Activated B cell treated with CpG ODN at 0.5 μM for 24 hours (primary cell): ENCODE measurements around the gene PHLPP1. TPM values are rescaled to one million over a fixed set of nuclear protein-coding genes. Genes with fewer than 3 reads are reported as not detected.

Source experiments
- ATAC-seq: fragments of 200-7000 bp; cut with Tn5 transposase; one replicate; pipeline ENCODE4 v1.10.0; 2021; ENCODE audit warnings: low read depth, mild to moderate bottlenecking, moderate library complexity
- CTCF ChIA-PET: fragments of 350-600 bp; sonication (Branson Sonifier 250); formaldehyde crosslinking; loops from one replicate; lab custom pipeline; 2021; ENCODE audit warnings: antibody characterized with exemption; lab: Charles Lee
- POLR2A ChIA-PET: fragments of 350-600 bp; sonication (Branson Sonifier 250); formaldehyde crosslinking; loops from one replicate; lab custom pipeline; 2021; ENCODE audit warnings: antibody characterized with exemption; lab: Charles Lee
- DNase-seq: peaks from one replicate; pipeline ENCODE4 v3.0.0; 2022
- H3K27ac Mint-ChIP-seq: one replicate; pipeline ENCODE4 v1.8.0; 2020; ENCODE audit warnings: mixed read lengths
- H3K27me3 Mint-ChIP-seq: one replicate; pipeline ENCODE4 v1.8.0; 2021; ENCODE audit warnings: mixed read lengths
- H3K36me3 Mint-ChIP-seq: one replicate; pipeline ENCODE4 v1.8.0; 2021; ENCODE audit warnings: low read depth, mixed read lengths
- H3K4me1 Mint-ChIP-seq: one replicate; pipeline ENCODE4 v1.8.0; 2021; ENCODE audit warnings: mixed read lengths
- H3K4me3 Mint-ChIP-seq: one replicate; pipeline ENCODE4 v1.8.0; 2020; ENCODE audit warnings: mild to moderate bottlenecking, mixed read lengths
- H3K9me3 Mint-ChIP-seq: one replicate; pipeline ENCODE4 v1.8.0; 2020; ENCODE audit warnings: mixed read lengths
- CTCF ChIP-seq: fragments of 200-600 bp; IDR thresholded peaks from one replicate; pipeline ENCODE4 v1.8.0; 2022; ENCODE audit warnings: antibody characterized with exemption, mild to moderate bottlenecking
- intact Hi-C: fragments of 100-400 bp; cut with micrococcal nuclease; formaldehyde crosslinking; loops from one replicate; pipeline ENCODE4 v1.15.1; 2024
- total RNA-seq: library from RNA; stranded (reverse); gene quantifications from 2 replicates; pipeline ENCODE4 v1.2.3, GENCODE V29; 2022

PHLPP1 gene
- total RNA-seq, 1 donor from 2014 or later: 16.1 TPM

- POLR2A ChIA-PET: no interaction called here
- Mint-ChIP-seq H3K27me3 (no peaks in the 10 kb centered on the region), H3K9me3 (no peaks in the 10 kb centered on the region), H3K4me3 (no peak overlapping the region), H3K4me1 (peaks cover 11% of the 10 kb centered on the region), H3K36me3 (no peaks in the 10 kb centered on the region), H3K27ac (no peak overlapping the region)
- no peak for TF ChIP-seq CTCF
- no peak for ATAC-seq
- CTCF ChIA-PET: interaction anchor here (1.1 to 2.2 kb wide), 3 partner anchors 9 to 414 kb away, joined by 3 to 10 read pairs (median 4); no protein-coding TSS in a partner anchor
- intact Hi-C loops: no loop called here
- no peak for DNase-seq
Measured at GRCh38 chr18:63025251-63026090, 310.1 kb downstream of the PHLPP1 start.

DNA sequence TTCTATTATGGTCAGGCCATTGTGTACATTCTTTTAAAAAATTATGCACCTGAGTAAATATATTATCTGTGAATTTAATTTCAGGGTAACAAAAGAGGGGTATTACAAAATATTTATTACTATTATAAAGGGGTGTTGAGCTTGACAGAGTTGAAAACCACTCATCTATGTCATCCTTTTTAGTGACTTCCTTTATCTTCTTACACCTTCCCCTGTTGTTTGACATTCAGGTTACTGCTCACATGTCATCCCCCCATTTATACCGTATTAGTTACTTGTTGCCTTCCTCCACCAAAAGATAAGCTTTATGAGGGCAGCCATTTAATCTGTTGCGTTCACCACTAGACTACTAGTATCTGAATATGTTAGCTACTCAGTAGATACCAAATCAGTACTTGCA, 313.0 kb downstream of the PHLPP1 start:
- no peak for DNase-seq
- no peak overlapping the region for H3K27ac Mint-ChIP-seq
- ChIA-PET CTCF (interaction anchor here (1.1 kb wide), 1 partner anchor 12 kb away, joined by 3 read pairs; no protein-coding TSS in a partner anchor), POLR2A (no interaction called here)
- H3K36me3 Mint-ChIP-seq: no peaks in the 10 kb centered on the region
- intact Hi-C loops: no loop called here
- no peak for ATAC-seq
- no peak overlapping the region for H3K4me3 Mint-ChIP-seq
- peaks cover 5% of the 10 kb centered on the region for H3K9me3 Mint-ChIP-seq
- peaks cover 11% of the 10 kb centered on the region for H3K4me1 Mint-ChIP-seq
- no peak for TF ChIP-seq CTCF
- no peaks in the 10 kb centered on the region for H3K27me3 Mint-ChIP-seq

Other genes starting within 250 kb of the PHLPP1 start
- 28.6 and 29.4 TPM in 2 replicates for gene ZCCHC2, start 192.5 kb upstream of the PHLPP1 start, total RNA-seq